H9 (cell line): ENCODE results near the gene TBC1D22A. TPM values are rescaled to one million over a fixed set of nuclear protein-coding genes. Genes with fewer than 3 reads are reported as not detected.
A peak's percentile ranks its signal among the peaks of the same experiment; 100 is the strongest.

Experiments
- DNase-seq: peaks from one replicate; pipeline ENCODE4 v3.0.0-alpha.2; 2017
- H2AFZ ChIP-seq: one replicate; pipeline ENCODE4 v1.6.1; 2013; ENCODE audit warnings: mild to moderate bottlenecking, low read length, control low read depth, moderate library complexity
- H2AK5ac ChIP-seq: 2 replicates; pipeline ENCODE4 v1.6.1; 2013; ENCODE audit warnings: low read length, control low read depth, mixed read lengths; ENCODE audit not compliant: insufficient read length
- H2BK120ac ChIP-seq: one replicate; pipeline ENCODE4 v1.6.1; 2013; ENCODE audit warnings: low read depth, mild to moderate bottlenecking, low read length, control low read depth, inconsistent platforms; ENCODE audit not compliant: poor library complexity, severe bottlenecking
- H2BK12ac ChIP-seq: 2 replicates; pipeline ENCODE4 v1.6.1; 2013; ENCODE audit warnings: low read length, control low read depth, mixed read lengths, low read depth; ENCODE audit not compliant: insufficient read length
- H2BK15ac ChIP-seq: 2 replicates; pipeline ENCODE4 v1.6.1; 2013; ENCODE audit warnings: low read depth, low read length, control low read depth
- H2BK20ac ChIP-seq: one replicate; pipeline ENCODE4 v1.6.1; 2013; ENCODE audit warnings: low read depth, mild to moderate bottlenecking, low read length, control low read depth, inconsistent platforms; ENCODE audit not compliant: poor library complexity, severe bottlenecking
- H2BK5ac ChIP-seq: 2 replicates; pipeline ENCODE4 v1.6.1; 2013; ENCODE audit warnings: low read length, control low read depth, mixed read lengths; ENCODE audit not compliant: insufficient read length
- H3K14ac ChIP-seq: 2 replicates; pipeline ENCODE4 v1.6.1; 2013; ENCODE audit warnings: low read length, control low read depth; ENCODE audit not compliant: insufficient read depth
- H3K18ac ChIP-seq: 2 replicates; pipeline ENCODE4 v1.6.1; 2013; ENCODE audit warnings: low read depth, mild to moderate bottlenecking, mixed read lengths, low read length, control low read depth; ENCODE audit not compliant: insufficient read length
- H3K23ac ChIP-seq: 2 replicates; pipeline ENCODE4 v1.6.1; 2013; ENCODE audit warnings: low read length, control low read depth, mixed read lengths, low read depth; ENCODE audit not compliant: insufficient read length
- H3K23me2 ChIP-seq: 2 replicates; pipeline ENCODE4 v1.6.1; 2013; ENCODE audit warnings: low read depth, mild to moderate bottlenecking, mixed read lengths, low read length, control low read depth; ENCODE audit not compliant: insufficient read length, poor library complexity, severe bottlenecking
- H3K27ac ChIP-seq: 2 replicates; pipeline ENCODE4 v1.5.1; 2013; ENCODE audit warnings: low read length, control low read depth, mixed read lengths, low read depth; ENCODE audit not compliant: insufficient read length
- H3K27me3 ChIP-seq: 2 replicates; pipeline ENCODE4 v1.6.1; 2013; ENCODE audit warnings: low read length, control low read depth, inconsistent platforms; ENCODE audit not compliant: insufficient read depth
- H3K4ac ChIP-seq: 2 replicates; pipeline ENCODE4 v1.6.1; 2013; ENCODE audit warnings: low read depth, mild to moderate bottlenecking, control low read depth, inconsistent platforms, low read length, moderate library complexity
- H3K4me1 ChIP-seq: 2 replicates; pipeline ENCODE4 v1.6.1; 2013; ENCODE audit warnings: low read length, control low read depth, inconsistent platforms; ENCODE audit not compliant: insufficient read depth
- H3K4me2 ChIP-seq: 2 replicates; pipeline ENCODE4 v1.6.1; 2013; ENCODE audit warnings: low read length, control low read depth, mixed read lengths; ENCODE audit not compliant: insufficient read length, insufficient read depth
- H3K56ac ChIP-seq: 2 replicates; pipeline ENCODE4 v1.6.1; 2013; ENCODE audit warnings: low read depth, mild to moderate bottlenecking, mixed read lengths, low read length, control low read depth; ENCODE audit not compliant: insufficient read length
- H3K79me1 ChIP-seq: 2 replicates; pipeline ENCODE4 v1.6.1; 2013; ENCODE audit warnings: low read depth, mild to moderate bottlenecking, moderate library complexity, low read length, control low read depth, inconsistent platforms; ENCODE audit not compliant: insufficient read depth, poor library complexity, severe bottlenecking
- H3K79me2 ChIP-seq: 2 replicates; pipeline ENCODE4 v1.6.1; 2013; ENCODE audit warnings: low read length, control low read depth, inconsistent platforms; ENCODE audit not compliant: insufficient read depth
- H3K9ac ChIP-seq: 2 replicates; pipeline ENCODE4 v1.6.1; 2013; ENCODE audit warnings: low read length, control low read depth, mixed read lengths; ENCODE audit not compliant: insufficient read length; ENCODE audit errors: extremely low read depth
- H3K9me3 ChIP-seq: one replicate; pipeline ENCODE4 v1.6.1; 2013; ENCODE audit warnings: low read depth, low read length, inconsistent platforms; ENCODE audit not compliant: control insufficient read depth
- H3T11ph ChIP-seq: one replicate; pipeline ENCODE4 v1.6.1; 2013; ENCODE audit warnings: mild to moderate bottlenecking, low read length, control low read depth, inconsistent platforms
- H4K20me1 ChIP-seq: one replicate; pipeline ENCODE4 v1.6.1; 2013; ENCODE audit not compliant: control insufficient read depth, insufficient read length, insufficient read depth
- H4K5ac ChIP-seq: 2 replicates; pipeline ENCODE4 v1.6.1; 2013; ENCODE audit warnings: low read depth, mild to moderate bottlenecking, mixed read lengths, low read length, control low read depth; ENCODE audit not compliant: insufficient read length
- H4K8ac ChIP-seq: replicated peaks from 2 replicates; pipeline ENCODE4 v1.6.1; 2013; ENCODE audit warnings: low read length, control low read depth, mixed read lengths, low read depth; ENCODE audit not compliant: insufficient read length
- H4K91ac ChIP-seq: 2 replicates; pipeline ENCODE4 v1.6.1; 2013; ENCODE audit warnings: low read depth, mild to moderate bottlenecking, moderate library complexity, mixed read lengths, low read length, control low read depth; ENCODE audit not compliant: insufficient read length
- H3K27ac Mint-ChIP-seq, 3 experiments: 2 replicates in 2 of 3; 3 replicates in 1 of 3; pipeline ENCODE4 v1.8.0; 2020 to 2021; ENCODE audit warnings: mixed read lengths in 3 of 3, mild to moderate bottlenecking in 1 of 3, moderate library complexity in 1 of 3
- H3K27me3 Mint-ChIP-seq: 2 replicates; pipeline ENCODE4 v1.8.0; 2021; ENCODE audit warnings: low read depth, mild to moderate bottlenecking, moderate library complexity, mixed read lengths
- H3K36me3 Mint-ChIP-seq, 3 experiments: 2 replicates in 2 of 3; 3 replicates in 1 of 3; pipeline ENCODE4 v1.8.0; 2020 to 2021; ENCODE audit warnings: low read depth in 3 of 3, mixed read lengths in 3 of 3; ENCODE audit not compliant: insufficient read depth in 1 of 3
- H3K4me1 Mint-ChIP-seq, 2 experiments: 2 replicates each; pipeline ENCODE4 v1.8.0; 2020; ENCODE audit warnings: mixed read lengths in 2 of 2
- H3K4me3 Mint-ChIP-seq, 2 experiments: 2 replicates in 1 of 2; 3 replicates in 1 of 2; pipeline ENCODE4 v1.8.0; 2020 to 2021; ENCODE audit warnings: mild to moderate bottlenecking in 2 of 2, mixed read lengths in 2 of 2, moderate library complexity in 1 of 2
- H3K9me3 Mint-ChIP-seq, 2 experiments: 2 replicates in 1 of 2; 3 replicates in 1 of 2; pipeline ENCODE4 v1.8.0; 2020; ENCODE audit warnings: mild to moderate bottlenecking in 2 of 2, mixed read lengths in 2 of 2, moderate library complexity in 1 of 2
- WGBS: extraction: QIAGEN DNeasy Blood & Tissue Kit; methylation state at CpG from one replicate; pipeline ENCODE4 v1.1.7; 2013; ENCODE audit warnings: missing lambda C conversion rate, low lambda C conversion rate, mixed read lengths; ENCODE audit not compliant: insufficient read length; ENCODE audit errors: extremely low coverage; 5-methylcytosine and 5-hydroxymethylcytosine counted together
- total RNA-seq: library from RNA; stranded (reverse); gene quantifications from 2 replicates; pipeline ENCODE4 v1.2.1, GENCODE V29; 2021
- TF ChIP-seq, protein P1 (sequence below): fragments of 200-600 bp; sonication (generic); conservative IDR thresholded peaks from 3 replicates; pipeline ENCODE4 v1.8.0; 2021; ENCODE audit warnings: antibody characterized with exemption, mild to moderate bottlenecking

The TBC1D22A gene
- total RNA-seq, 1 experiment from 2014 or later: 20.8 TPM

DNA sequence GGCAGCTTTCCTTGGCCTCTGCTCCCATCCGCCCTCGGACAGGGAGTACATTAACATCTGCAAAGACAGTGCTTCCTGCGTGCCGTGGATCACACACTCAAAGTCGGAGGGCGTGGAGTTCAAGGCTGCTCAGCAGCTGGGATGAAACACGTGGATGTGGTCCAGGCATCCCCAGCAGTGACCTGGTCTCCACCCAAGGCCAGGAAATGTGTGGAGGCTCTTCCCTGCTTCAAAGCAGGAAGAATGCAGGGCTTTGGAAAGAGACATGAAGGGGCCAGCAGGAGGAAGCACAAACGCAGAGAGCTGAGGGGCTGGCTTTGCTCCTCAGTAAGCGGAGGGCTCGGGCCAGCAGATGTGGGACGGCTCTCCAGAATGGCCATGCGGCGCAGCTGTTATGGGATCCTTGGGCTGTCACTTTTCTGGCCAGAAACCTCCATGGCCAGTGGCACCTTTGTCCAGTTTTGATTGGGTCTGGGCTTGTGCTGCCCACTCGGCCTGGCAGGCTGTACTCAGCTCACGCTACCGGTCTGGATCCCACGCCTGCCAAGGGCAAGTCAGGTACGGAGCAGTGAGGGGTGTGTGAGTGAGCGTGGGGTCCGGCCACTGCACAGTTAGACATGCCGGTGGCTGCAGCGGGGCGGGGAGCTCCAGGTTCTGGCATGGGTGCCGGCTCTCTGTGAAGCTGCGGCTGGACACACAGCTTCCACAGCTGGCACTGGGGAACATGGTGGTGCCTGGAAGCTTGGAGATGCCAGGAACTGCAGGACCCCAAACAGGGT, 438.0 kb downstream of the TBC1D22A start:
- no peak overlapping the region for H3K18ac ChIP-seq
- no peak overlapping the region for H3T11ph ChIP-seq
- H2AFZ ChIP-seq: no peak overlapping the region
- H3K9me3 Mint-ChIP-seq: peaks cover 5 to 89% of the 10 kb centered on the region in 2 experiments
- no peak overlapping the region for H2BK12ac ChIP-seq
- no peak overlapping the region for H3K9ac ChIP-seq
- H2BK15ac ChIP-seq: no peak overlapping the region
- H2BK5ac ChIP-seq: no peak overlapping the region
- no peak overlapping the region for H3K4ac ChIP-seq
- no peak overlapping the region for H4K5ac ChIP-seq
- no peaks in the 10 kb centered on the region for H3K79me1 ChIP-seq
- no peaks in the 10 kb centered on the region for H3K4me1 ChIP-seq
- H3K79me2 ChIP-seq: no peaks in the 10 kb centered on the region
- TF ChIP-seq, protein P1, sequence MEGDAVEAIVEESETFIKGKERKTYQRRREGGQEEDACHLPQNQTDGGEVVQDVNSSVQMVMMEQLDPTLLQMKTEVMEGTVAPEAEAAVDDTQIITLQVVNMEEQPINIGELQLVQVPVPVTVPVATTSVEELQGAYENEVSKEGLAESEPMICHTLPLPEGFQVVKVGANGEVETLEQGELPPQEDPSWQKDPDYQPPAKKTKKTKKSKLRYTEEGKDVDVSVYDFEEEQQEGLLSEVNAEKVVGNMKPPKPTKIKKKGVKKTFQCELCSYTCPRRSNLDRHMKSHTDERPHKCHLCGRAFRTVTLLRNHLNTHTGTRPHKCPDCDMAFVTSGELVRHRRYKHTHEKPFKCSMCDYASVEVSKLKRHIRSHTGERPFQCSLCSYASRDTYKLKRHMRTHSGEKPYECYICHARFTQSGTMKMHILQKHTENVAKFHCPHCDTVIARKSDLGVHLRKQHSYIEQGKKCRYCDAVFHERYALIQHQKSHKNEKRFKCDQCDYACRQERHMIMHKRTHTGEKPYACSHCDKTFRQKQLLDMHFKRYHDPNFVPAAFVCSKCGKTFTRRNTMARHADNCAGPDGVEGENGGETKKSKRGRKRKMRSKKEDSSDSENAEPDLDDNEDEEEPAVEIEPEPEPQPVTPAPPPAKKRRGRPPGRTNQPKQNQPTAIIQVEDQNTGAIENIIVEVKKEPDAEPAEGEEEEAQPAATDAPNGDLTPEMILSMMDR: no peak
- no peak overlapping the region for H2AK5ac ChIP-seq
- no peak overlapping the region for H3K23ac ChIP-seq
- no peaks in the 10 kb centered on the region for H3K4me1 Mint-ChIP-seq
- DNase-seq: no peak
- H3K27me3 ChIP-seq: no peaks in the 10 kb centered on the region
- H3K14ac ChIP-seq: no peak overlapping the region
- no peak overlapping the region for H3K56ac ChIP-seq
- no peak overlapping the region for H4K8ac ChIP-seq
- H3K27me3 Mint-ChIP-seq: peaks cover 3% of the 10 kb centered on the region
- no peak overlapping the region for H2BK20ac ChIP-seq
- H3K36me3 Mint-ChIP-seq: peaks cover 0 to 39% (median 22%) of the 10 kb centered on the region in 3 experiments; a peak in 5 of 7 replicates
- H3K4me3 Mint-ChIP-seq: no peak overlapping the region
- H3K27ac ChIP-seq: no peak overlapping the region
- H3K23me2 ChIP-seq: no peaks in the 10 kb centered on the region
- no peak overlapping the region for H4K91ac ChIP-seq
- peak overlapping the region in 1 of 3 experiments; percentile 93; a peak in 1 of 7 replicates for H3K27ac Mint-ChIP-seq
- no CpG with 5 or more reads among the region's 25 CpGs for WGBS
- H3K9me3 ChIP-seq: peaks cover 52% of the 10 kb centered on the region
- H2BK120ac ChIP-seq: no peak overlapping the region
- H3K4me2 ChIP-seq: no peak overlapping the region
- H4K20me1 ChIP-seq: no peaks in the 10 kb centered on the region
